HepG2 (cell line): ENCODE results near the gene NECAB2. TPM values are rescaled to one million over a fixed set of nuclear protein-coding genes. Genes with fewer than 3 reads are reported as not detected.
A peak's percentile ranks its signal among the peaks of the same experiment; 100 is the strongest.

ENCODE experiments used
- ARID5B ChIP-seq: IDR thresholded peaks from 2 replicates; pipeline ENCODE4 v1.4.0; 2020; ENCODE audit warnings: mild to moderate bottlenecking, missing genetic modification reagents
- ATF4 ChIP-seq, 2 experiments: fragments of 450-650 bp in 1 of 2; sonication (generic) in 1 of 2; formaldehyde crosslinking; IDR thresholded peaks; 2 replicates each; pipeline versions ENCODE4 v1.5.0 to v1.8.0; 2020 to 2022; ENCODE audit warnings: mild to moderate bottlenecking in 1 of 2, missing genetic modification reagents in 1 of 2
- BHLHE40 ChIP-seq: IDR thresholded peaks from 2 replicates; pipeline ENCODE4 v1.6.1; 2011; ENCODE audit warnings: low read length, improper control_type of control experiment
- CREB3 ChIP-seq: sonication (generic); formaldehyde crosslinking; IDR thresholded peaks from 2 replicates; pipeline ENCODE4 v1.5.0; 2020; ENCODE audit warnings: missing genetic modification reagents
- DNMT3B ChIP-seq: conservative IDR thresholded peaks from 2 replicates; pipeline ENCODE4 v1.6.1; 2016; ENCODE audit warnings: missing biosample characterization, control low read depth
- ESRRA ChIP-seq: sonication (generic); formaldehyde crosslinking; IDR thresholded peaks from 2 replicates; pipeline ENCODE4 v1.5.1; 2020; ENCODE audit warnings: mild to moderate bottlenecking, low read depth, missing genetic modification reagents
- JUND ChIP-seq: sonication (generic); formaldehyde crosslinking; IDR thresholded peaks from 2 replicates; pipeline ENCODE4 v1.8.0; 2022; ENCODE audit warnings: mild to moderate bottlenecking, missing genetic modification reagents
- MAZ ChIP-seq, 2 experiments: sonication (generic) in 1 of 2; formaldehyde crosslinking in 1 of 2; IDR thresholded peaks; 2 replicates each; pipeline versions ENCODE4 v1.5.0 to v1.6.1; 2012 to 2020; ENCODE audit warnings: low read depth in 2 of 2, mild to moderate bottlenecking in 2 of 2, borderline replicate concordance in 1 of 2, improper control_type of control experiment in 1 of 2, low read length in 1 of 2, missing genetic modification reagents in 1 of 2, moderate library complexity in 1 of 2
- MYNN ChIP-seq: sonication (generic); formaldehyde crosslinking; IDR thresholded peaks from 2 replicates; pipeline ENCODE4 v1.4.0; 2020; ENCODE audit warnings: mild to moderate bottlenecking, low read depth, missing genetic modification reagents
- NR2F1 ChIP-seq, 2 experiments: fragments of 450-650 bp in 1 of 2; formaldehyde crosslinking in 1 of 2; IDR thresholded peaks; 2 replicates each; pipeline versions ENCODE4 v1.5.0 to v1.6.1; 2016 to 2020; ENCODE audit warnings: mild to moderate bottlenecking in 1 of 2, missing compliant biosample characterization in 1 of 2, missing genetic modification reagents in 1 of 2, moderate library complexity in 1 of 2
- RNF2 ChIP-seq: fragments of 450-650 bp; conservative IDR thresholded peaks from 2 replicates; pipeline ENCODE4 v1.6.1; 2016; ENCODE audit warnings: low read depth
- SAP130 ChIP-seq: IDR thresholded peaks from 2 replicates; pipeline ENCODE4 v1.6.1; 2016; ENCODE audit warnings: low read depth
- SIX4 ChIP-seq: sonication (generic); formaldehyde crosslinking; IDR thresholded peaks from 2 replicates; pipeline ENCODE4 v1.4.0; 2020; ENCODE audit warnings: missing genetic modification reagents
- SOX6 ChIP-seq, 2 experiments: fragments of 450-650 bp in 1 of 2; sonication (generic) in 1 of 2; formaldehyde crosslinking in 1 of 2; IDR thresholded peaks; 2 replicates each; pipeline versions ENCODE4 v1.4.0 to v1.6.1; 2017 to 2020; ENCODE audit warnings: antibody characterized with exemption in 1 of 2, mild to moderate bottlenecking in 1 of 2, missing genetic modification reagents in 1 of 2
- SRY ChIP-seq: sonication (generic); formaldehyde crosslinking; IDR thresholded peaks from 2 replicates; pipeline ENCODE4 v1.8.0; 2022; ENCODE audit warnings: mild to moderate bottlenecking, missing genetic modification reagents
- THAP11 ChIP-seq: IDR thresholded peaks from 2 replicates; pipeline ENCODE4 v1.6.1; 2016; ENCODE audit warnings: missing biosample characterization, missing genetic modification reagents
- TRAFD1 ChIP-seq: sonication (generic); formaldehyde crosslinking; IDR thresholded peaks from 2 replicates; pipeline ENCODE4 v1.5.1; 2020; ENCODE audit warnings: missing genetic modification reagents, mild to moderate bottlenecking, borderline replicate concordance
- ZNF143 ChIP-seq: sonication (generic); formaldehyde crosslinking; IDR thresholded peaks from 2 replicates; pipeline ENCODE4 v1.4.0; 2020; ENCODE audit warnings: missing genetic modification reagents
- ZNF30 ChIP-seq: sonication (generic); formaldehyde crosslinking; IDR thresholded peaks from 2 replicates; pipeline ENCODE4 v1.5.0; 2020; ENCODE audit warnings: mild to moderate bottlenecking, missing genetic modification reagents
- ZNF382 ChIP-seq: sonication (generic); formaldehyde crosslinking; IDR thresholded peaks from 2 replicates; pipeline ENCODE4 v1.5.0; 2020; ENCODE audit warnings: missing genetic modification reagents, mild to moderate bottlenecking, borderline replicate concordance
- ZNF580 ChIP-seq: IDR thresholded peaks from 2 replicates; pipeline ENCODE4 v1.6.1; 2016; ENCODE audit warnings: low read depth, borderline replicate concordance
- ZNF670 ChIP-seq: sonication (generic); formaldehyde crosslinking; IDR thresholded peaks from 2 replicates; pipeline ENCODE4 v1.8.0; 2022; ENCODE audit warnings: mild to moderate bottlenecking, missing genetic modification reagents, borderline replicate concordance
- ZSCAN12 ChIP-seq: sonication (generic); formaldehyde crosslinking; IDR thresholded peaks from 2 replicates; pipeline ENCODE4 v1.9.0; 2021; ENCODE audit warnings: mild to moderate bottlenecking, missing genetic modification reagents
- polyA plus RNA-seq, 8 experiments: library from polyadenylated mRNA; depleted of rRNA in 3 of 8; stranded (reverse) in 7 of 8; unstranded in 1 of 8; fragments of >200 nt; fragmentation: Illumina TruSeq in 4 of 8; extraction: Trizol in 4 of 8; gene quantifications; 2 replicates each; pipeline versions ENCODE4 v1.2.1 to v1.2.3, GENCODE V29; 2011 to 2016; ENCODE audit warnings: low read depth in 4 of 8, missing spikeins in 1 of 8, mixed read lengths in 1 of 8; ENCODE audit not compliant: insufficient read depth in 1 of 8
- total RNA-seq, 5 experiments: library from RNA; depleted of rRNA; stranded (reverse); fragments of >200 nt; fragmentation: Illumina TruSeq; extraction: Trizol; gene quantifications; 2 replicates each; pipeline ENCODE4 v1.2.3, GENCODE V29; 2016; ENCODE audit warnings: low read depth in 1 of 5

NECAB2 gene
- total and polyA plus RNA-seq, 2 of the 13 experiments (the other 11 are each of a cell fraction or from before 2014, with no cell fraction given) = 0.21 to 0.49 TPM

GRCh38 chr16:83994087-83994486 is 26.0 kb downstream of the NECAB2 start (continued):
- TF ChIP-seq ARID5B (CRISPR knock-in tag) = peak; percentile 72
- TF ChIP-seq MAZ (IDR thresholded peaks at IDR 0.05; ENCODE audit: borderline replicate concordance, low read depth, low read length) = no peak
- TF ChIP-seq MAZ (CRISPR knock-in tag; IDR thresholded peaks at IDR 0.05; ENCODE audit: low read depth) = 0 out of 2 replicates have a peak, but pooled peaks have one; percentile 43
- TF ChIP-seq SAP130 (CRISPR knock-in tag) = peak; percentile 62
- TF ChIP-seq JUND (CRISPR knock-in tag) = peak; percentile 45; the same call in 1 of the 2 replicates
- TF ChIP-seq CREB3 (CRISPR knock-in tag) = no peak
- TF ChIP-seq ZSCAN12 = no peak
- TF ChIP-seq ESRRA (CRISPR knock-in tag) = no peak
- TF ChIP-seq THAP11 (CRISPR knock-in tag) = peak; percentile 74
- TF ChIP-seq BHLHE40 = peak; percentile 73
- no peak for TF ChIP-seq ZNF382 (CRISPR knock-in tag)
- TF ChIP-seq ATF4 (CRISPR knock-in tag; IDR thresholded peaks at IDR 0.05) = peak in 1 of 2 experiments; percentile 98; a peak in 2 of 4 replicates
- TF ChIP-seq RNF2 = no peak
- no peak for TF ChIP-seq ZNF580 (CRISPR knock-in tag)
- TF ChIP-seq SOX6 (IDR thresholded peaks at IDR 0.05) = no peak
- TF ChIP-seq SOX6 (CRISPR knock-in tag; IDR thresholded peaks at IDR 0.05) = peak; percentile 79
- TF ChIP-seq MYNN (CRISPR knock-in tag) = no peak
- no peak for TF ChIP-seq TRAFD1
- TF ChIP-seq ZNF30 = no peak
- no peak for TF ChIP-seq SIX4
- no peak for TF ChIP-seq SRY
- no peak for TF ChIP-seq ZNF143 (CRISPR knock-in tag)
- TF ChIP-seq ZNF670 = no peak
- peak; percentile 82; the same call in 1 of the 2 replicates for TF ChIP-seq DNMT3B (CRISPR knock-in tag)
- no peak for TF ChIP-seq NR2F1 (CRISPR knock-in tag; IDR thresholded peaks at IDR 0.05)
